ENCODE measurements around the gene RIOX2.

Gene RIOX2

DNA sequence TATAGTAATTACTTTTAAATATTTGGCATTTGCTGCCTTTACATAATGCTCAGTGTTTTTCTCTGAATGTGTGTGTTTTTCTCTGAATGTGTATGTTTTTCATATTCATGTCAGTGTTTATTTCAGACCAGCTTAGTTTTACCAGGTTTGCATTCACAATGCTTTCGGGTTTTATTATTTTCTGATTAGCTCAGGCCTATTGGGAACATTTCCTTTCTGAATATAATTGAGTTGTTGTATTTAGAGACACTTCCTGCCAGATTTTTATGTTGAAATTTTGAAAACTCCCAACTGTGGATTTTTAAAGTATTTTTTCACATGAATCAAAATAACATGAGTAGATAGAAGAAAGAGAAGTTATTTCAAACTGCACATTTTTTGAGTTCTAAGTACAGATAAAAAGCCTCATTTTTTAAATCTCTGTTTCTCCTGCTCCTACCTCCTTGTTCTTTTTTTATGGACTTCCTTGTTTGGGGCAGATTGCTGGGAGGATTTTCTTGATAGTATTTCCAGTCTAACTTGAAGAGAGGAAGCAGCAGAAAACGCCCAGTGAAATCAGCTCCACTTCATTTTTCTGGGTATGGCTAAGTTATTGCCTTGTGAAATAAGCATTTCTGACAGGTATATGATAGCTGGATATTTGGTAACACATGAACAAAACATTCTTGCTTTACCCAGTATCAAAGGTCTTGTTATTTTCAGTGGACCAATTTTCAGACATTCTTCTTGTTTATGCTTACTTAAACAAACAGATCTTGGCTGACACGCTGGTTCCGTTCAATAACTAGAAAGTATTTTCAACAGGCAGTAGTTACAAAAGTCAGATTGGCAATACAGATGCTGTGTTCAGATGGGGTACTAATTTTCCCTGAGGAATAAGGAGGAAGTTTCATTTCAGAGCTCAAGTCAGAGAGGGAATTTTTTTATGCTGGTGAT lies 70.7 kb downstream of the RIOX2 start:
- no peak for DNase-seq

DNA sequence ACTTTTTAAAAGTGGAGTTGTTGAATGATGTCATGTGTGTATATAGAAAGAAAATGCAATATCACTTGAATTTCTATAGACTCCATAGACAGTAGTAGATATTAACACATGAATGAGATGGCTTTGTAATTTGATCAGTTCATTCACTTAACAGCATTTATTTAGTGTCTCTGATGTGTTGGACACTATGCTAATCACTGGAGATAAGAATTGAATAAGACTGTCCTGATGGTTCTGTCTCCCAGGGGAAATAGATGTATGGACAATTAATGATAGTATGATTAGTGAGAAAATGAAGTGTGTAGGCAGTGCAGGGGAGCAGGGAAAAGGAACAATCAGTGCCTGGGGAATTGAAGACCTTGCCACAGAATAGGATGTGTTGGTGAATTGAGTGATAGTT lies 72.9 kb downstream of the RIOX2 start:
- DNase-seq, result no peak

- DNase-seq, result no peak
These were observed 75.7 kb downstream of the RIOX2 start for GRCh38 chr3:97896547-97896946.

DNA sequence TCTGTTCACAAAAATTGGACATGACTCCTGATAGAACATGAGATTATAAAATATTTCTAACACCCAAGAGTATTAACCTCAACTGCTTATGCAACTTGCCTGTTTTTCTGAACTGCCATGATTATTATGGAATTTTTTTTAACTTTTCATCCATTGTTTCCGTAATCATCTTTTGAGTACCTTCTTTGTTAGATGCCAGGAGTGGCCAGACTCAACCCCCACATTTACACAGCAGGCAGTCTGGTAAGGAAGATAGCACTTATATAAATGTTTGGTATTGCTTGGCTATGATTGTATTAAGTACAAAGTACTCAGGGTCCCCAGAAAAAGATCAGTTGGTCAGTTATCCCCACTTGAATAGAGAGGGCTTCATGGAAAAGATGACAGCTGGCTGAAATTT lies 76.1 kb downstream of the RIOX2 start:
- DNase-seq, result no peak

DNA sequence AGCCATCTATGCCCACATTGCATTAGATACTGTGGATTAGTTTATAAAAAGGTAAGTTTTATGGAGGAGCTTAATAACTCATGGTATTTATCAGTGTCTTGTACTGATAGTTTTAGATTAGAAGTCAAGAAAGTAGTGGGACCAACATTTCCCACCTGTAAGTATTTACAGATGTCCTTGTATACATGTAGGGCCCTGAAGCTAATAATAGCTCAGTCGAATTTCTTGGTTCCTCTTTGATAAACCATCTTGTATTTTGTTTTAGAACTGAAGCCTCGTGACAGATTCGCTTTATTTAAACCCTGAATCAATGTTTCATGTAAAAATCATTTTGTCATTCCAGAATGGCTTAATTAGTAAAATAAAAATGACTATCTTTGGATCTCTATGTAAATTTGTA lies 77.0 kb downstream of the RIOX2 start:
- no peak for DNase-seq

GRCh38 chr3:97892852-97893251 lies 79.4 kb downstream of the RIOX2 start:
- DNase-seq, result no peak
